Common myeloid progenitor, CD34-positive (primary cell): ENCODE results near the gene CAP2.
"Not testable (repeated sequence)": the region's sequence is repeated elsewhere in the genome, so short reads cannot be mapped to it uniquely, and the experiment has no call there.

ENCODE experiments used
- CTCF ChIA-PET: fragments of 350-600 bp; sonication (Branson Sonifier 250); formaldehyde crosslinking; loops from one replicate; lab custom pipeline; 2021; ENCODE audit warnings: antibody characterized with exemption; lab: Charles Lee
- POLR2A ChIA-PET: fragments of 350-600 bp; sonication (Branson Sonifier 250); formaldehyde crosslinking; loops from one replicate; lab custom pipeline; 2021; ENCODE audit warnings: antibody characterized with exemption; lab: Charles Lee
- DNase-seq, 3 donors: peaks; one replicate each; pipeline versions ENCODE4 v3.0.0 to v3.0.0-alpha.2; 2013
- H3K27ac ChIP-seq, 2 experiments: 1 replicate in 1 of 2; 2 replicates in 1 of 2; pipeline ENCODE4 v1.7.0; 2013; ENCODE audit warnings: inconsistent platforms in 2 of 2, low read length in 2 of 2, mild to moderate bottlenecking in 2 of 2, low read depth in 1 of 2, moderate library complexity in 1 of 2; ENCODE audit not compliant: severe bottlenecking in 2 of 2, insufficient read depth in 1 of 2, poor library complexity in 1 of 2
- H3K27me3 ChIP-seq, 5 experiments: replicated peaks in 2 of 5; 1 replicate in 3 of 5; 2 replicates in 2 of 5; pipeline versions ENCODE4 v1.6.1 to v1.7.0; 2013; ENCODE audit warnings: low read length in 4 of 5, mild to moderate bottlenecking in 2 of 5, moderate library complexity in 2 of 5, inconsistent platforms in 1 of 5; ENCODE audit not compliant: insufficient read depth in 5 of 5, control insufficient read depth in 4 of 5
- H3K36me3 ChIP-seq, 4 experiments: 1 replicate in 2 of 4; 2 replicates in 2 of 4; pipeline versions ENCODE4 v1.6.1 to v1.7.0; 2013; ENCODE audit warnings: low read length in 3 of 4, control low read depth in 1 of 4, mild to moderate bottlenecking in 1 of 4; ENCODE audit not compliant: control insufficient read depth in 4 of 4, insufficient read depth in 4 of 4
- H3K4me1 ChIP-seq, 4 experiments: 1 replicate in 3 of 4; 2 replicates in 1 of 4; pipeline versions ENCODE4 v1.6.1 to v1.7.1; 2013; ENCODE audit warnings: low read length in 3 of 4, mild to moderate bottlenecking in 3 of 4, control low read depth in 1 of 4, inconsistent platforms in 1 of 4, moderate library complexity in 1 of 4; ENCODE audit not compliant: control insufficient read depth in 4 of 4, insufficient read depth in 4 of 4; ENCODE audit errors: control extremely low read depth in 1 of 4
- H3K4me3 ChIP-seq, 7 experiments: 1 replicate in 4 of 7; 2 replicates in 3 of 7; pipeline versions ENCODE4 v1.5.1 to v1.7.0; 2013; ENCODE audit warnings: mild to moderate bottlenecking in 7 of 7, low read length in 6 of 7, moderate library complexity in 6 of 7, inconsistent platforms in 2 of 7, low read depth in 2 of 7, control low read depth in 1 of 7; ENCODE audit not compliant: insufficient read depth in 4 of 7, control insufficient read depth in 1 of 7; ENCODE audit errors: extremely low read depth in 1 of 7
- H3K9me3 ChIP-seq, 5 experiments: 1 replicate in 4 of 5; 2 replicates in 1 of 5; pipeline versions ENCODE4 v1.6.1 to v1.7.1; 2013; ENCODE audit warnings: low read length in 4 of 5, mild to moderate bottlenecking in 2 of 5, inconsistent platforms in 1 of 5, low read depth in 1 of 5, moderate library complexity in 1 of 5; ENCODE audit not compliant: control insufficient read depth in 4 of 5, insufficient read depth in 2 of 5; ENCODE audit errors: control extremely low read depth in 1 of 5
- WGBS: methylation state at CpG from one replicate; pipeline ENCODE4 v1.1.5; 2013; ENCODE audit not compliant: insufficient coverage; 5-methylcytosine and 5-hydroxymethylcytosine counted together

Gene CAP2

GRCh38 chr6:17432356-17432755, 39.0 kb downstream of the CAP2 start:
- no peak for DNase-seq
- Histone ChIP-seq H3K36me3 (no peaks in the 10 kb centered on the region), H3K9me3 (peaks cover 0 to 4% (median 2%) of the 10 kb centered on the region in 5 experiments), H3K27me3 (no peaks in the 10 kb centered on the region), H3K27ac (no peak overlapping the region), H3K4me1 (no peaks in the 10 kb centered on the region), H3K4me3 (no peak overlapping the region)
- POLR2A ChIA-PET: no interaction called here
- WGBS: 92% methylated on average over 2 of the region's 2 CpGs
- CTCF ChIA-PET: no interaction called here

GRCh38 chr6:17439243-17439993, 46.0 kb downstream of the CAP2 start:
- H3K9me3 ChIP-seq: peaks cover 0 to 6% (median 2%) of the 10 kb centered on the region in 5 experiments

GRCh38 chr6:17440811-17441210, 47.4 kb downstream of the CAP2 start:
- CTCF ChIA-PET, H3K27me3 ChIP-seq, H3K9me3 ChIP-seq, H3K27ac ChIP-seq, DNase-seq, H3K4me1 ChIP-seq, H3K4me3 ChIP-seq, H3K36me3 ChIP-seq, POLR2A ChIA-PET: not testable (repeated sequence)
- WGBS: 83% methylated on average over 2 of the region's 4 CpGs

More at GRCh38 chr6:17439243-17439993, 46.0 kb downstream of the CAP2 start:
- Histone ChIP-seq H3K4me1 (no peaks in the 10 kb centered on the region), H3K27ac (no peak overlapping the region), H3K36me3 (no peaks in the 10 kb centered on the region), H3K4me3 (no peak overlapping the region), H3K27me3 (no peaks in the 10 kb centered on the region)
- DNase-seq: no peak
- POLR2A ChIA-PET: no interaction called here
- WGBS: 85% methylated on average over 9 of the region's 11 CpGs
- CTCF ChIA-PET: no interaction called here

- Histone ChIP-seq H3K27ac (no peak overlapping the region), H3K36me3 (no peaks in the 10 kb centered on the region), H3K4me1 (no peaks in the 10 kb centered on the region), H3K9me3 (peaks cover 0 to 1% (median 0%) of the 10 kb centered on the region in 5 experiments), H3K27me3 (no peaks in the 10 kb centered on the region), H3K4me3 (no peak overlapping the region)
- ChIA-PET CTCF (interaction anchor here (0.6 kb wide), 1 partner anchor 233 kb away, joined by 3 read pairs; no protein-coding TSS in a partner anchor), POLR2A (no interaction called here)
- 84% methylated on average over 4 of the region's 4 CpGs for WGBS
- no peak for DNase-seq
Measured at GRCh38 chr6:17442196-17442595, 48.8 kb downstream of the CAP2 start.

GRCh38 chr6:17446713-17447112, 53.3 kb downstream of the CAP2 start:
- Histone ChIP-seq H3K4me1 (peaks cover 0 to 7% (median 2%) of the 10 kb centered on the region in 4 experiments), H3K36me3 (no peaks in the 10 kb centered on the region), H3K27ac (no peak overlapping the region), H3K4me3 (no peak overlapping the region), H3K9me3 (no peaks in the 10 kb centered on the region), H3K27me3 (no peaks in the 10 kb centered on the region)
- no peak for DNase-seq
- CTCF ChIA-PET: interaction anchor here (0.7 to 1.3 kb wide), 2 partner anchors 12 to 1267 kb away, joined by 3 read pairs; no protein-coding TSS in a partner anchor
- WGBS: 63% methylated on average over 1 of the region's 2 CpGs
- POLR2A ChIA-PET: no interaction called here

GRCh38 chr6:17448165-17448564, 54.8 kb downstream of the CAP2 start:
- no peak for DNase-seq
- Histone ChIP-seq H3K4me1 (peaks cover 0 to 7% (median 2%) of the 10 kb centered on the region in 4 experiments), H3K27me3 (no peaks in the 10 kb centered on the region), H3K9me3 (no peaks in the 10 kb centered on the region), H3K4me3 (no peak overlapping the region), H3K27ac (no peak overlapping the region), H3K36me3 (no peaks in the 10 kb centered on the region)
- 100% methylated on average over 1 of the region's 1 CpG for WGBS
- CTCF ChIA-PET: no interaction called here
- POLR2A ChIA-PET: no interaction called here

- peaks cover 0 to 7% (median 2%) of the 10 kb centered on the region in 4 experiments for H3K4me1 ChIP-seq
- H3K36me3 ChIP-seq: no peaks in the 10 kb centered on the region
- CTCF ChIA-PET: no interaction called here
- POLR2A ChIA-PET: no interaction called here
- no peak overlapping the region for H3K4me3 ChIP-seq
- H3K27ac ChIP-seq: no peak overlapping the region
- no peaks in the 10 kb centered on the region for H3K27me3 ChIP-seq
- no peaks in the 10 kb centered on the region for H3K9me3 ChIP-seq
- WGBS: no CpG with 5 or more reads among the region's 1 CpG
- DNase-seq: no peak
Measured at GRCh38 chr6:17450397-17450796, 57.0 kb downstream of the CAP2 start.
